ENCODE data around the gene ZG16B. TPM values are rescaled to one million over a fixed set of nuclear protein-coding genes. Genes with fewer than 3 reads are reported as not detected.

The ZG16B gene, protein sequence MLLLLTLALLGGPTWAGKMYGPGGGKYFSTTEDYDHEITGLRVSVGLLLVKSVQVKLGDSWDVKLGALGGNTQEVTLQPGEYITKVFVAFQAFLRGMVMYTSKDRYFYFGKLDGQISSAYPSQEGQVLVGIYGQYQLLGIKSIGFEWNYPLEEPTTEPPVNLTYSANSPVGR
- total RNA-seq, result not detected

DNA sequence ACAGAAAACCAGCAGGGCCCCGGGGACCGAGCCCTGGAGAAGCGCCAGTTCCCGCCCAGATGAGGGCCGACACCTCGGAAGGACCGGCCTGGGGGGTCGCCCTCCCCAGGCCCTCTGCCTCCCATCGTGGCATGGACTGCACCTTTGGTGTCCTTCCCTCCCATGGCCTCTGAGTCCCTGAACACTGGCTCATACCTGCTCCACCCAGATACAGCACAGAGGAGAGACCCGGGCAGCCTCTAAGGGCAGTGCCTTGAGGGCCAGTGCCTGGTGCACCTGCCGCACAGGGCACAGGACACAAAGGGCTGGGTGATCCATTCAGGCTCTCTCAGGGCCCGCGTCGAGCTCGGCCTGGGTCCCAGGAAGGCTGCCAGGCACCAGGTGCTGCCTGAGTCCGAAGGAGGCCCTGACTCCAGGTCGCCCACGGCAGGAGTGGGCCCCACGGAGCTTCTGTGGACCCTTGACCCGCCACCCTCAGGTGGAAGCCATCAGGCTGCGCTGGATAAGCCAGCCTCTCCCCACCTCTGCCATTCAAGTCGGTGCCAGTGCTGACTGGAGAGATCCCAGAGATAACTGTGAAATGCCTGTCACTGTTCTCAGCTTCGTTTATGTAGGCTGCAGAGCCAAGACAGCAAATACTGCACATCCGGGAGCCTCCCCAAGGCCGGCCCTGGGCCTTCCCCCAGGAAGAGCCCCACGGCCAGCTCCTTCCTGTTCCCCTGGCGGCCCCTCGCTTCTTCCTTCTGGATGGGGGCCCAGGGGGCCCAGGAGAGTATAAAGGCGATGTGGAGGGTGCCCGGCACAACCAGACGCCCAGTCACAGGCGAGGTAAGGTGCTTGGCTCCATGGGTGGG, at the start of gene ZG16B:
Gene ZG16B, plus strand, starts transcription at position 803 of the 854 bp plus-strand sequence. CDS start 139 bp downstream, outside the sequence.

DNA sequence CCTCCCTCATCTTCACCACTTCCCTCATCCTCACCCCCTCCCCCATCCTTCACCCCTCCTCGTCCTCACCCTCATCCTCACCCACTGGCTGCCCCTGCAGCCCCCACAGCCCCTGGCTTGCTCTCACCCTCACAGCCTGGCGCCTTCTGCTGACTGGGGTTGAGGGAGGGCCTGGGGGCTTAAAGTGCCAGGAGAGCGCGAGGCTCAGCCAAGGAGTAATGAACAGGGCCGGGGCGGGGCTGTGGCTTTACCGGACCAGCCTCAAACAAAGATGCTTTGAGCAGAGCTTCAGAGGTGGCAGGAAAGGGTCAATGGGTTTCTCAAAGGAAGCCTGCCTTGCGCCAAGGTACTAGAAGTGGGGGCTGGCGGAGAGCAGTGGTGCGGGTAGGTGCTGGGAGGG, 42.7 kb upstream of the ZG16B start, which contains the start of gene PRSS33:
Gene PRSS33, minus strand, starts transcription at position 155 of the 400 bp plus-strand sequence. CDS start 1,013 bp downstream, outside the sequence.

GRCh38 chr16:2816751-2817339, 13.3 kb upstream of the ZG16B start, which contains the start of gene PRSS21:
PRSS21 (plus strand) TSS chr16:2817237; CDS start chr16:2817269, 32 bp downstream.

DNA sequence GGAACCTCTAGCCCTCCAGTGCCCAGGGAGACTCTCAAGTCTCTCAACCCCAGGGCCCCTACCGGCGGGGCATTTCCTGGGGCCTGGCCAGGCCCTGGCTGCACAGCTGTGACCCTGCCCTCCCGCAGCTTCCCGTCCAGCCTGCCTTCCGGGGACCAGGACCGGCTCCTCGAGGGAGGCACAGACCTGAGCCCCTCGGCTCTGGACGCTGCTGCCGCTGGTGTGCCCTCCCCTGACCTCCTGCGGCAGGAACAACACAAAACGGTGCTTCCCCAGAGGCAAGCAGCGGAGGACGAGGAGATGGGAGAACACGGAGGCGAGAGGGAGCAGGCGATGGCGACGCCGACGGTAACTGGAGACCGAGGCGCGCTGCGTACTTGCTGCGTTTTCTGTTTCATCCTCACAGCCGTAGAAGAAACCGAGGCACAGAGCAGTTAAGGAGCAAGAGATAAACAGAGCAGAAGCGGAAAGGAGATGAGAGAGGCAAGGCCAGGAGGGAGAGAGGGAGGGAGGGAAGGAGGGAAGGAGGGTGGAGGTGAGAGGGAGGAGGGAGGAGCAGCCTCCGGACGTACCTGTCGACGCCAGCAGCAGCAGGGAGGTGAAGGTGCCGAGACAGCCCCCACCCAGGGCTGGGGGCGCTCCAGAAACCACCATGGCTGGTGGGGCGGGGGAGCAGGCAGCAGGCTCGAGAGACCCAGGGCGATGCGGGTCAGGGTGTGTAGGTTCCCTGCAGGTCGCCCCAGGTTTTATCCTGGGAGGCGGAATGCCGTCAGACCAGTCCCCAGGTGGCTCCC, 27.5 kb downstream of the ZG16B start, which contains the start of gene PRSS22:
Gene PRSS22, minus strand, starts transcription at position 720 of the 794 bp plus-strand sequence. Its CDS starts 66 bp downstream, at position 654.

Small RNA genes within 50 kb of the gene (small RNA-seq; reads per million reads assigned to genes)
- 1.9 to 2.3 reads per million in 2 donors for gene SNORA3C

Other genes starting within 250 kb of the ZG16B start
- gene KCTD5, start 147.8 kb upstream of the ZG16B start, total RNA-seq, result 10 to 100 TPM; 16.2 to 27.6 TPM
- gene PRSS27, start 110.1 kb upstream of the ZG16B start, total RNA-seq, result 1 to 10 TPM in 1 of 2 donors, under 1 TPM in 1; 1.00 to 1.4 TPM
- 10 to 100 TPM; 61.9 to 73.0 TPM for gene SRRM2, start 77.7 kb upstream of the ZG16B start, total RNA-seq
- 100 to 1,000 TPM; 238 TPM for gene ELOB, start 53.0 kb upstream of the ZG16B start, total RNA-seq
- not detected for gene PRSS33, start 42.7 kb upstream of the ZG16B start, total RNA-seq
- not detected for gene PRSS41, start 31.8 kb upstream of the ZG16B start, total RNA-seq
- 1 to 10 TPM in 1 of 2 donors, not detected in 1; 1.4 TPM for gene PRSS21, start 13.1 kb upstream of the ZG16B start, total RNA-seq
- not detected for gene PRSS22, start 27.9 kb downstream of the ZG16B start, total RNA-seq
- gene FLYWCH2, start 52.9 kb downstream of the ZG16B start, total RNA-seq, result 10 to 100 TPM; 47.8 to 57.6 TPM
- 100 to 1,000 TPM in 1 of 2 donors, 10 to 100 TPM in 1; 54.6 to 113 TPM for gene FLYWCH1, start 81.6 kb downstream of the ZG16B start, total RNA-seq
- gene KREMEN2, start 134.0 kb downstream of the ZG16B start, total RNA-seq, result under 1 TPM; 0.33 to 0.34 TPM
- gene PAQR4, start 139.0 kb downstream of the ZG16B start, total RNA-seq, result 10 to 100 TPM in 1 of 2 donors, 1 to 10 TPM in 1; 9.6 to 22.0 TPM
- gene PKMYT1, start 150.1 kb downstream of the ZG16B start, total RNA-seq, result 10 to 100 TPM; 16.5 to 52.3 TPM
- gene CLDN9, start 182.6 kb downstream of the ZG16B start, total RNA-seq, result not detected
- not detected for gene CLDN6, start 187.9 kb downstream of the ZG16B start, total RNA-seq
- gene TNFRSF12A, start 190.1 kb downstream of the ZG16B start, total RNA-seq, result 10 to 100 TPM; 16.9 to 35.6 TPM
- 10 to 100 TPM; 11.7 to 19.6 TPM for gene HCFC1R1, start 193.6 kb downstream of the ZG16B start, total RNA-seq
- 10 to 100 TPM; 24.0 to 25.5 TPM for gene THOC6, start 193.7 kb downstream of the ZG16B start, total RNA-seq
- gene BICDL2, start 206.6 kb downstream of the ZG16B start, total RNA-seq, result not detected
- under 1 TPM; under 0.01 to 1.00 TPM for gene MMP25, start 216.3 kb downstream of the ZG16B start, total RNA-seq
- 1 to 10 TPM in 1 of 2 donors, not detected in 1; 6.2 TPM for gene IL32, start 235.3 kb downstream of the ZG16B start, total RNA-seq